ENCODE data around the gene MAFG.

Gene MAFG

GRCh38 chr17:81869221-81870130 is 58.1 kb downstream of the MAFG start:
- Histone ChIP-seq H3K36me3 (ENCODE audit: control insufficient read depth in 2 of 2, insufficient read depth in 1 of 2, low read length in 2 of 2) (peaks cover 5 to 57% of the 10 kb centered on the region in 2 experiments; a peak in 2 of 3 replicates), H3K4me3 (ENCODE audit: low read depth, low read length) (peak overlapping the region; percentile 85), H3K27ac (ENCODE audit: extremely low read depth, low read depth, low read length) (peak overlapping the region; percentile 100), H3K4me1 (ENCODE audit: control insufficient read depth, insufficient read depth, low read length) (peaks cover 17% of the 10 kb centered on the region; the same call in 1 of the 2 replicates), H3K9me3 (ENCODE audit: control insufficient read depth, insufficient read depth, low read depth, low read length) (no peaks in the 10 kb centered on the region)
- POLR2A ChIA-PET: interaction anchor here (1.1 to 2.7 kb wide), 12 partner anchors 9 to 186 kb away, joined by 3 to 17 read pairs (median 6); partner anchors contain the start of genes ARL16, CENPX, HGS and LRRC45
- CTCF ChIA-PET: interaction anchor here (0.6 to 2.6 kb wide), 18 partner anchors 8 to 161 kb away, joined by 3 to 15 read pairs (median 4); partner anchors contain the start of genes MAFG and PCYT2
- TF ChIP-seq ZBTB20 (tag by site-specific recombination; IDR thresholded peaks at IDR 0.05): peak; percentile 96
- TF ChIP-seq ZNF664 (tag by site-specific recombination; IDR thresholded peaks at IDR 0.05): no peak
- TF ChIP-seq TSHZ1 (tag by site-specific recombination; IDR thresholded peaks at IDR 0.05; ENCODE audit: borderline replicate concordance): peak; percentile 29; the same call in 1 of the 2 replicates
- no peak for TF ChIP-seq ZNF362 (tag by site-specific recombination; IDR thresholded peaks at IDR 0.05)
- TF ChIP-seq KLF7 (tag by site-specific recombination; IDR thresholded peaks at IDR 0.05; ENCODE audit: borderline replicate concordance): no peak
- no peak for TF ChIP-seq OSR2 (tag by site-specific recombination; IDR thresholded peaks at IDR 0.05)
- TF ChIP-seq ZSCAN5A (tag by site-specific recombination; IDR thresholded peaks at IDR 0.05): peak; percentile 49; the same call in 1 of the 2 replicates
- peak; percentile 74; the same call in 1 of the 2 replicates for TF ChIP-seq ZBTB7A (tag by site-specific recombination; IDR thresholded peaks at IDR 0.05; ENCODE audit: low read depth)
- TF ChIP-seq ZBTB1 (tag by site-specific recombination; IDR thresholded peaks at IDR 0.05): peak; percentile 23; the same call in 1 of the 2 replicates
- peak; percentile 48; the same call in 1 of the 2 replicates for TF ChIP-seq ZNF639 (tag by site-specific recombination; IDR thresholded peaks at IDR 0.05)
- TF ChIP-seq REPIN1 (tag by site-specific recombination; IDR thresholded peaks at IDR 0.05; ENCODE audit: low read depth): peak; percentile 75; the same call in 1 of the 2 replicates
- peak; percentile 11 for TF ChIP-seq ZFP69B (tag by site-specific recombination; IDR thresholded peaks at IDR 0.05)
- peak; percentile 97 for TF ChIP-seq ZIC2 (tag by site-specific recombination; IDR thresholded peaks at IDR 0.05)
- TF ChIP-seq ZNF292 (tag by site-specific recombination; IDR thresholded peaks at IDR 0.05; ENCODE audit: borderline replicate concordance, low read depth): no peak
- no peak for TF ChIP-seq ZNF239 (tag by site-specific recombination; IDR thresholded peaks at IDR 0.05)
- TF ChIP-seq ZNF513 (tag by site-specific recombination; IDR thresholded peaks at IDR 0.05): no peak
- no peak for TF ChIP-seq ZNF624 (tag by site-specific recombination; IDR thresholded peaks at IDR 0.05)
- peak; percentile 88 for TF ChIP-seq ZNF423 (tag by site-specific recombination; IDR thresholded peaks at IDR 0.05)
- TF ChIP-seq MZF1 (tag by site-specific recombination; IDR thresholded peaks at IDR 0.05; ENCODE audit: borderline replicate concordance): 0 out of 2 replicates have a peak, but pooled peaks have one; percentile 11
- TF ChIP-seq ZNF529 (tag by site-specific recombination; IDR thresholded peaks at IDR 0.05; ENCODE audit: insufficient replicate concordance): no peak
- no peak for TF ChIP-seq BCL6B (tag by site-specific recombination; IDR thresholded peaks at IDR 0.05)
- TF ChIP-seq ZNF354C (tag by site-specific recombination; IDR thresholded peaks at IDR 0.05; ENCODE audit: borderline replicate concordance, low read depth): no peak
